MM.1S (cell line): ENCODE data around the gene LCP1.

Experiments
- CTCF ChIP-seq: fragments of 300-600 bp; sonication (generic); IDR thresholded peaks from 2 replicates; pipeline ENCODE4 v1.5.1; 2016; ENCODE audit warnings: antibody characterized with exemption, low read length, mixed read lengths
- EZH2 ChIP-seq: fragments of 300-600 bp; sonication (generic); optimal IDR thresholded peaks from 2 replicates; pipeline ENCODE3; 2017; ENCODE audit warnings: low read depth, mild to moderate bottlenecking, antibody characterized with exemption, low read length, mixed read lengths
- EZH2phosphoT487 ChIP-seq: fragments of 300-600 bp; sonication (generic); IDR thresholded peaks from 2 replicates; pipeline ENCODE4 v1.6.1; 2018; ENCODE audit warnings: antibody characterized with exemption, low read length

GRCh38 chr13:46106839-46107371 lies 75.1 kb downstream of the LCP1 start:
- TF ChIP-seq CTCF: no peak
- no peak for TF ChIP-seq EZH2
- TF ChIP-seq EZH2phosphoT487: no peak
